Neural progenitor cell (in vitro differentiated cells): ENCODE data around the gene LY6G6D.

Source experiments
- EZH2 ChIP-seq: fragments of 200-600 bp; sonication (generic); IDR thresholded peaks from 2 replicates; pipeline ENCODE4 v1.6.1; 2017; ENCODE audit warnings: antibody characterized with exemption, mild to moderate bottlenecking, moderate library complexity
- EZH2phosphoT487 ChIP-seq: fragments of 200-600 bp; sonication (generic); IDR thresholded peaks from 2 replicates; pipeline ENCODE4 v1.6.1; 2017; ENCODE audit warnings: antibody characterized with exemption
- TF ChIP-seq, protein P1 (sequence below): fragments of 200-600 bp; sonication (generic); IDR thresholded peaks from 2 replicates; pipeline ENCODE4 v1.5.1; 2017; ENCODE audit warnings: antibody characterized with exemption, mild to moderate bottlenecking

DNA sequence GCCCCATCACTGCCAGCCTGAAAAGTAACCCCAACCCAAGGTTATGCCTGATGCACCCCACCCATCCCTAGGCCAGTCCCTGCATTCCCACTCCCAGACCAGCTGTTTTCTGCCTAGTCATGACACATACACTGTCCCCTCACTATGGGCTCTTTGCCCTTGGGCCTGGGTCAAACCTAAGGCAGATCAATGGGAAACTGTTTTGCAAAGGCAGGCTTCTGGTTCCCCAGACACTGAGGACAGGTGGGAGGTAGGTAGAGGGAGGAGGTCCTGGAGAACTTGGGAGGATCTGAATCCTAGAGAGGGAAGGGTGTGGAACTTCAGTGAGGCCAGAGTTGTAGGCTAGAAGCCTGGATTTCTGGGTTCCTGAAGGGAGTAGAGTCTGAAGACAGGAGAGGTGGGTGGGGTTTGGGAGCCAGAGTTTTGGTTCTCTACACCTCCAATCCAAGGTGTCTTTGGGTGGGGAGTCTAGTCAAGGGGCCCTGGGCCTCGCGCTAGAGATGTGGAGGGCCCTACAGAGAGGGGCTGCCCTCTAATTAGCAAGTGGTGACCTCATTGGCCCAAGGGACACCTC is 19.2 kb downstream of the LY6G6D start:
- TF ChIP-seq EZH2phosphoT487 (no peak), EZH2 (no peak)
- TF ChIP-seq, protein P1, sequence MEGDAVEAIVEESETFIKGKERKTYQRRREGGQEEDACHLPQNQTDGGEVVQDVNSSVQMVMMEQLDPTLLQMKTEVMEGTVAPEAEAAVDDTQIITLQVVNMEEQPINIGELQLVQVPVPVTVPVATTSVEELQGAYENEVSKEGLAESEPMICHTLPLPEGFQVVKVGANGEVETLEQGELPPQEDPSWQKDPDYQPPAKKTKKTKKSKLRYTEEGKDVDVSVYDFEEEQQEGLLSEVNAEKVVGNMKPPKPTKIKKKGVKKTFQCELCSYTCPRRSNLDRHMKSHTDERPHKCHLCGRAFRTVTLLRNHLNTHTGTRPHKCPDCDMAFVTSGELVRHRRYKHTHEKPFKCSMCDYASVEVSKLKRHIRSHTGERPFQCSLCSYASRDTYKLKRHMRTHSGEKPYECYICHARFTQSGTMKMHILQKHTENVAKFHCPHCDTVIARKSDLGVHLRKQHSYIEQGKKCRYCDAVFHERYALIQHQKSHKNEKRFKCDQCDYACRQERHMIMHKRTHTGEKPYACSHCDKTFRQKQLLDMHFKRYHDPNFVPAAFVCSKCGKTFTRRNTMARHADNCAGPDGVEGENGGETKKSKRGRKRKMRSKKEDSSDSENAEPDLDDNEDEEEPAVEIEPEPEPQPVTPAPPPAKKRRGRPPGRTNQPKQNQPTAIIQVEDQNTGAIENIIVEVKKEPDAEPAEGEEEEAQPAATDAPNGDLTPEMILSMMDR, result no peak
